Stomach (tissue), 9 donors: Measurements from ENCODE around the gene TYMS. TPM values are rescaled to one million over a fixed set of nuclear protein-coding genes. Genes with fewer than 3 reads are reported as not detected.

Experiments
- DNase-seq, 2 donors: peaks; one replicate each; pipeline versions ENCODE4 v3.0.0 to v3.0.0-alpha.2; 2013 to 2019
- H3K27ac ChIP-seq, 5 donors: fragments of 200-600 bp in 4 of 5; sonication (generic) in 4 of 5; one replicate each; pipeline ENCODE4 v1.5.1; 2013 to 2019; ENCODE audit warnings: mild to moderate bottlenecking in 1 of 5, moderate library complexity in 1 of 5
- H3K27me3 ChIP-seq, 3 donors: fragments of 200-600 bp; sonication (generic); one replicate each; pipeline ENCODE4 v1.5.1; 2017 to 2019; ENCODE audit warnings: mixed run types in 1 of 3
- H3K36me3 ChIP-seq, 4 donors: fragments of 200-600 bp; sonication (generic); 1 replicate in 3 of 4; 2 replicates in 1 of 4; pipeline ENCODE4 v1.5.1; 2016 to 2019
- H3K4me1 ChIP-seq, 4 donors: fragments of 200-600 bp; sonication (generic); one replicate each; pipeline ENCODE4 v1.5.1; 2016 to 2019
- H3K4me3 ChIP-seq, 4 donors: fragments of 200-600 bp; sonication (generic) in 3 of 4; one replicate each; pipeline ENCODE4 v1.5.1; 2016 to 2019; ENCODE audit warnings: mild to moderate bottlenecking in 1 of 4
- H3K9me3 ChIP-seq, 4 donors: fragments of 200-600 bp; sonication (generic); one replicate each; pipeline ENCODE4 v1.5.1; 2016 to 2019
- EP300 ChIP-seq: sonication (generic); formaldehyde crosslinking; IDR thresholded peaks from one replicate; pipeline ENCODE4 v1.6.1; 2017; ENCODE audit warnings: antibody characterized with exemption
- POLR2A ChIP-seq, 4 donors: fragments of 450-650 bp; IDR thresholded peaks; one replicate each; pipeline ENCODE4 v1.6.1; 2016; ENCODE audit warnings: antibody characterized with exemption in 4 of 4, control low read depth in 2 of 4, mild to moderate bottlenecking in 1 of 4, moderate library complexity in 1 of 4
- POLR2AphosphoS5 ChIP-seq, 3 donors: sonication (generic); formaldehyde crosslinking; IDR thresholded peaks; one replicate each; pipeline ENCODE4 v1.6.1; 2016; ENCODE audit warnings: antibody characterized with exemption in 3 of 3
- WGBS, 5 donors: extraction: QIAGEN DNeasy Blood & Tissue Kit in 3 of 5; methylation state at CpG; one replicate each; pipeline versions ENCODE4 v1.1.5 to v1.1.7; 2013 to 2018; 5-methylcytosine and 5-hydroxymethylcytosine counted together
- intact Hi-C: fragments of 100-400 bp; cut with DNase I; formaldehyde crosslinking; loops from one replicate; pipeline ENCODE4 v1.15.1; 2023; ENCODE audit warnings: low total_unique reads
- polyA plus RNA-seq, 3 donors: library from polyadenylated mRNA; stranded (reverse); fragments of 200-250 nt; gene quantifications; one replicate each; pipeline ENCODE4 v1.2.3, GENCODE V29; 2013
- total RNA-seq, 5 donors: library from RNA; depleted of rRNA; stranded (reverse); fragments of >200 nt; gene quantifications; one replicate each; pipeline versions ENCODE4 v1.1.0 to v1.2.3, GENCODE V29; 2014 to 2016
- TF ChIP-seq, protein P1 (sequence below), 7 experiments: fragments of 450-650 bp in 4 of 7; fragments of 200-600 bp in 3 of 7; sonication (generic) in 3 of 7; IDR thresholded peaks; one replicate each; pipeline ENCODE4 v1.5.1; 2016 to 2019; ENCODE audit warnings: antibody characterized with exemption in 7 of 7, control low read depth in 2 of 7, mild to moderate bottlenecking in 1 of 7
- donor health status: healthy with polysubstance abuse.
- donor health status: Bipolar disorder and iron deficiency.
- donor health status: healthy.

The TYMS gene
- total and polyA plus RNA-seq, 8 donors = 1.2 to 17.1 (median 8.1) TPM

DNA sequence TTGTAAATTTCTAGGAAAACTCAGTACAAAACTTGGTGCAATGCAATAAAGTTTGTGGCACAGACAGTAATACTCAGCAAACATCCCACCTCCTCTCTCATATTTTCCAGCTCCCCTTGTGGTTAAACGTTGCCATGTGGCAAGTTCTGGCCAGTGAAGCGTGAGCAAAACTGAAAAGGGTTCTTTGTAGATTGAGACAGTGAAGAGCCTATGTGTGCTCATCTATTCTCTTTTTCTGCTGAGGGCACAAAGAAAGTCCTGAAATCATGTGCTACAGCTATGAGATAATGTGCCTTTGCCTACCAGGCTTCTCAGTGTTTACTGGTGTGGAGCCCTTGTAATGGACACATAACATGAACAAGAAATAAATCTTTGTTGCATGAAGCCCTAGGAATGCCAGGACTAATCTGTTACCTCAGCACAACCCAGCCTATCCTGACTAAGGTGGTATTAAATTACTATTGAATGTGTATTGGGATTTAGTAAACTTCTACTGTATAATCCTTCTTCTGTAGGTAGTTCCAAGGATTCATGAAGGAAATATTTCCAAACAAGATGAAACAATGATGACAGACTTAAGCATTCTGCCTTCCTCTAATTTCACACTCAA lies 13.0 kb upstream of the TYMS start:
- no peak for DNase-seq
- TF ChIP-seq POLR2A (IDR thresholded peaks at IDR 0.05) (no peak), EP300 (no peak), POLR2AphosphoS5 (IDR thresholded peaks at IDR 0.05) (no peak)
- TF ChIP-seq, protein P1, sequence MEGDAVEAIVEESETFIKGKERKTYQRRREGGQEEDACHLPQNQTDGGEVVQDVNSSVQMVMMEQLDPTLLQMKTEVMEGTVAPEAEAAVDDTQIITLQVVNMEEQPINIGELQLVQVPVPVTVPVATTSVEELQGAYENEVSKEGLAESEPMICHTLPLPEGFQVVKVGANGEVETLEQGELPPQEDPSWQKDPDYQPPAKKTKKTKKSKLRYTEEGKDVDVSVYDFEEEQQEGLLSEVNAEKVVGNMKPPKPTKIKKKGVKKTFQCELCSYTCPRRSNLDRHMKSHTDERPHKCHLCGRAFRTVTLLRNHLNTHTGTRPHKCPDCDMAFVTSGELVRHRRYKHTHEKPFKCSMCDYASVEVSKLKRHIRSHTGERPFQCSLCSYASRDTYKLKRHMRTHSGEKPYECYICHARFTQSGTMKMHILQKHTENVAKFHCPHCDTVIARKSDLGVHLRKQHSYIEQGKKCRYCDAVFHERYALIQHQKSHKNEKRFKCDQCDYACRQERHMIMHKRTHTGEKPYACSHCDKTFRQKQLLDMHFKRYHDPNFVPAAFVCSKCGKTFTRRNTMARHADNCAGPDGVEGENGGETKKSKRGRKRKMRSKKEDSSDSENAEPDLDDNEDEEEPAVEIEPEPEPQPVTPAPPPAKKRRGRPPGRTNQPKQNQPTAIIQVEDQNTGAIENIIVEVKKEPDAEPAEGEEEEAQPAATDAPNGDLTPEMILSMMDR (IDR thresholded peaks at IDR 0.05) = no peak
- H3K9me3 ChIP-seq = no peaks in the 10 kb centered on the region
- H3K36me3 ChIP-seq = no peaks in the 10 kb centered on the region
- H3K27me3 ChIP-seq = no peaks in the 10 kb centered on the region
- no peak overlapping the region for H3K4me3 ChIP-seq
- intact Hi-C loops = no loop called here
- H3K4me1 ChIP-seq = no peaks in the 10 kb centered on the region
- no peak overlapping the region for H3K27ac ChIP-seq
- 42 to 57% (median 52%) methylated on average over 2 of the region's 2 CpGs for WGBS, 5 donors

DNA sequence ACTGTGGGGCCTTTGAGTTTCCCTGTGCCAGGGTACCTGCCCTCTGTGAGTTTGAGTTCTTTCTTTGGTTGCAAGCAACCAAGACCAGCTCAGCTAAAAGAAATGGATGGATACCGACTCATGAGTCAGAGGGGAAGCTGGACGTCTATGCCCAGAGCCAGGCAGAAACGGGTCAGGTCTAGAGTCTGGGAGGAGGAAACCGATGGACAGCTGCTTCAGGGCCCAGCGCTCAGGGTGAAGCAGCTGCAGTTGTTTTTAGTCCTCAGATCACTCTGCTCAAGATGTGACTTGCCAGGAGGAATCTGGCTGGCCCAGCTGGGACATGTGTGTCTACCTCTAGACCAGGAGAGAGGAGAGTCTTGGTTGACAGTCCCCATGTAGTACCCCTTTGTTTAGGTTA lies 10.1 kb upstream of the TYMS start:
- 84 to 96% (median 89%) methylated on average over 5 of the region's 5 CpGs for WGBS, 5 donors
- peaks cover 0 to 3% (median 0%) of the 10 kb centered on the region in 3 donors for H3K27me3 ChIP-seq
- no peaks in the 10 kb centered on the region for H3K4me1 ChIP-seq
- TF ChIP-seq, protein P1 (IDR thresholded peaks at IDR 0.05) = no peak
- TF ChIP-seq EP300 = no peak
- TF ChIP-seq POLR2AphosphoS5 (IDR thresholded peaks at IDR 0.05) = no peak
- TF ChIP-seq POLR2A (IDR thresholded peaks at IDR 0.05) = no peak
- H3K27ac ChIP-seq = no peak overlapping the region
- intact Hi-C loops = no loop called here
- no peak for DNase-seq
- no peak overlapping the region for H3K4me3 ChIP-seq
- no peaks in the 10 kb centered on the region for H3K9me3 ChIP-seq
- H3K36me3 ChIP-seq = no peaks in the 10 kb centered on the region

DNA sequence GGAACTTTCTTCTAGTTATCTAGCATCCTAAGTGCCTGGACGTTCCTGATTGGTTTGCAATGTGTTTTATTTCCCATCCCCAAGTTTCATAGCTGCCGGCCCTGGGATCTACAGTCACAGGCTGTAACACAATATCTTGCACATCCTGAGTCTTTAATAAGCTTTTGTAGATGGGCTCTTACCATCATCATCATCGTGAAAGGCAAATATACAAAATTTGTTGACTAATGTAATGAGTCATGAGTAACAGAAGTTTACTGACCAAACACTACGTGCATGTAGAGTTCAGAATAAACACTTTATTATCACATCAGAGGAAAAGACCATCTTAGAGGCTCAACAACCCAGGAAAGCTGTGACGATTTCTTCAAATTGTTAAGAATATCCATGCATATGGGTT lies 8.1 kb upstream of the TYMS start:
- DNase-seq = no peak
- no peaks in the 10 kb centered on the region for H3K4me1 ChIP-seq
- H3K27ac ChIP-seq = no peak overlapping the region
- no peak for TF ChIP-seq EP300
- no peak for TF ChIP-seq POLR2A (IDR thresholded peaks at IDR 0.05)
- TF ChIP-seq, protein P1 (IDR thresholded peaks at IDR 0.05) = no peak
- TF ChIP-seq POLR2AphosphoS5 (IDR thresholded peaks at IDR 0.05) = no peak
- intact Hi-C loops = no loop called here
- no peaks in the 10 kb centered on the region for H3K36me3 ChIP-seq
- WGBS, 5 donors = 52 to 67% (median 60%) methylated on average over 5 of the region's 5 CpGs
- peaks cover 0 to 7% (median 0%) of the 10 kb centered on the region in 3 donors for H3K27me3 ChIP-seq
- no peak overlapping the region for H3K4me3 ChIP-seq
- no peaks in the 10 kb centered on the region for H3K9me3 ChIP-seq

DNA sequence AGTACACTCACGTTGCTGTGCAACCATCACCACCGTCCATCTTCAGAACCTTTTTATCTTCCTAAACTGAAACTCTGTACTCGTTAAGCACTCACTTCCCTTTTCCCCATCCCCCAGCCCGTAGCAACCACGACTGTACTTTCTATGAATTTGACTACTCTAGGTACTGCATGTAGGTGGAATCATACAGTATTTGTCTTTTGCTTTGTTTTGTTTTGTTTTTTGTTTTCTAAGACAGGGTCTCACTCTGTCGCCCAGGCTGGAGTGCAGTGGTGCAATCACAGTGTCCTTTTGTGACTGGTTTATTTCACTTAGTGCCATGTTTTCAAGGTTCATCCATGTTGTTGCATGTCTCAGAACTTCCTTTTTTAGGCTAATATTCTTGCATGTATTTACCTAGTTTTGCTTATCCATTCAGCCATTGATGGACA lies 7.0 kb upstream of the TYMS start:
- Histone ChIP-seq H3K4me1 (no peaks in the 10 kb centered on the region), H3K27ac (no peak overlapping the region), H3K36me3 (no peaks in the 10 kb centered on the region), H3K9me3 (no peaks in the 10 kb centered on the region), H3K27me3 (peaks cover 0 to 13% (median 0%) of the 10 kb centered on the region in 3 donors), H3K4me3 (no peak overlapping the region)
- DNase-seq = peak in 1 of 2 donors; percentile 37
- intact Hi-C loops = no loop called here
- TF ChIP-seq POLR2A (IDR thresholded peaks at IDR 0.05) = no peak
- TF ChIP-seq EP300 = no peak
- no peak for TF ChIP-seq POLR2AphosphoS5 (IDR thresholded peaks at IDR 0.05)
- TF ChIP-seq, protein P1 (IDR thresholded peaks at IDR 0.05) = no peak
- WGBS, 5 donors = 57 to 67% (median 65%) methylated on average over 6 of the region's 6 CpGs
